HCT116 (cell line): Measurements from ENCODE around the gene FNDC5.

Source experiments
- ATF3 ChIP-seq: IDR thresholded peaks from 2 replicates; pipeline ENCODE4 v1.6.1; 2012
- CEBPB ChIP-seq: IDR thresholded peaks from 2 replicates; pipeline ENCODE4 v1.6.1; 2012; ENCODE audit warnings: low read depth
- CTCF ChIP-seq, 3 experiments: fragments of 200-600 bp in 1 of 3; sonication (generic) in 1 of 3; IDR thresholded peaks in 2 of 3; conservative IDR thresholded peaks in 1 of 3; 2 replicates each; pipeline ENCODE4 v1.5.1; 2012 to 2017; ENCODE audit warnings: low read depth in 2 of 3, low read length in 2 of 3, antibody characterized with exemption in 1 of 3, borderline replicate concordance in 1 of 3, control low read depth in 1 of 3, mild to moderate bottlenecking in 1 of 3, mixed read lengths in 1 of 3, mixed run types in 1 of 3, moderate library complexity in 1 of 3; ENCODE audit not compliant: insufficient read depth in 1 of 3
- EGR1 ChIP-seq: IDR thresholded peaks from 2 replicates; pipeline ENCODE4 v1.6.1; 2012; ENCODE audit warnings: low read depth
- EZH2 ChIP-seq: fragments of 200-600 bp; sonication (generic); IDR thresholded peaks from 2 replicates; pipeline ENCODE4 v1.6.1; 2017; ENCODE audit warnings: antibody characterized with exemption, mixed run types
- POLR2A ChIP-seq: IDR thresholded peaks from 2 replicates; pipeline ENCODE4 v1.7.0; 2011; ENCODE audit warnings: borderline replicate concordance; ENCODE audit not compliant: insufficient read depth, insufficient read length; ENCODE audit errors: extremely low read depth
- RAD21 ChIP-seq: IDR thresholded peaks from 2 replicates; pipeline ENCODE4 v1.6.1; 2012; ENCODE audit warnings: low read depth, mild to moderate bottlenecking
- REST ChIP-seq: IDR thresholded peaks from 2 replicates; pipeline ENCODE4 v1.6.1; 2012; ENCODE audit warnings: low read depth
- SRF ChIP-seq: IDR thresholded peaks from 2 replicates; pipeline ENCODE4 v1.6.1; 2012; ENCODE audit warnings: low read depth
- TCF7L2 ChIP-seq: IDR thresholded peaks from 2 replicates; pipeline ENCODE4 v1.7.0; 2011; ENCODE audit warnings: borderline replicate concordance, inconsistent platforms; ENCODE audit not compliant: insufficient read depth, insufficient read length; ENCODE audit errors: extremely low read depth
- ZNF274 ChIP-seq: fragments of 200-500 bp; sonication (Bioruptor generic); IDR thresholded peaks from 2 replicates; pipeline ENCODE4 v1.6.1; 2014; ENCODE audit warnings: mild to moderate bottlenecking, low read depth, low read length, inconsistent platforms
- TF ChIP-seq, protein P1 (sequence below): IDR thresholded peaks from 2 replicates; pipeline ENCODE4 v1.6.1; 2012

DNA sequence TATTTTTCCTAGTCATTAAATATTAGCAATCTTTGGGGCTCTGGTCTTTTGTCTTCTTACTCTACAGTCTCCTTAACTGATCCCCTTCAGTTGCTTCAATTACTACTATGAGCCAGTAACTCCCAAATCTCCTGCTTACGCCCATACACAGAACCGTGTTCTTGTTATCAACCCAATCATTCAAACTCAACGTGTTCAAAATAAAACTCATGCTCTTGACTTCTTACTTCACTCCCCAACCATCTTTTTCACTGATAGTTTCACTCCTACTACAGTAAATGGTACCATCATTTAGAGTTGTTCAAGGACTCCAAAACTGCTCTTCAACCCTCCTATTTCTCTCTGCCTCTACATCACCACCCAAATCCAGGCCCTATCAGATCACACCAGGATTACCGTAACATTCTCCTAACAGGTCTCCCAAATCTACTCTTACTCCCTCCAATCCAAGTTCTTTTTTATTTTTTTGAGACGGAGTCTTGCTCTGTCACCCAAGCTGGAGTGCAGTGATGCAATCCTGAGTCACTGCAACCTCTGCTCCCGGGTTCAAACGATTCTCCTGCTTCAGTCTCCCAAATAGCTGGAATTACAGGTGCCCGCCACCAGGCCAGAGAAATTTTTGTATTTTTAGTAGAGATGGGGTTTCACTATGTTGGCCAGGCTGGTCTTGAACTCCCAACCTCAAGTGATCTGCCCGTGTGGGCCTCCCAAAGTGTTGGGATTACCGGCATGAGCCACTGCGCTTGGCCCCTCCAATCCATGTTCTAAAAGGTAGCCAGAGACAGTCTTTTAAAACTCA, 56.6 kb downstream of the FNDC5 start:
- TF ChIP-seq CTCF (IDR thresholded peaks at IDR 0.05 in 2 of 3, conservative IDR thresholded peaks at IDR 0.05 in 1 of 3; ENCODE audit: borderline replicate concordance in 1 of 3, insufficient read depth in 1 of 3, low read depth in 2 of 3, low read length in 2 of 3) = no peak
- TF ChIP-seq EGR1 = no peak
- no peak for TF ChIP-seq REST
- no peak for TF ChIP-seq EZH2
- TF ChIP-seq SRF = no peak
- TF ChIP-seq TCF7L2 = no peak
- peak; percentile 90 for TF ChIP-seq CEBPB
- peak; percentile 82; the same call in 1 of the 2 replicates for TF ChIP-seq ATF3
- no peak for TF ChIP-seq ZNF274
- TF ChIP-seq, protein P1, sequence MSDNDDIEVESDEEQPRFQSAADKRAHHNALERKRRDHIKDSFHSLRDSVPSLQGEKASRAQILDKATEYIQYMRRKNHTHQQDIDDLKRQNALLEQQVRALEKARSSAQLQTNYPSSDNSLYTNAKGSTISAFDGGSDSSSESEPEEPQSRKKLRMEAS = no peak; the same call in 1 of the 2 replicates
- no peak for TF ChIP-seq POLR2A
- no peak for TF ChIP-seq RAD21
